ENCODE results near the gene DIO2. TPM values are rescaled to one million over a fixed set of nuclear protein-coding genes. Genes with fewer than 3 reads are reported as not detected.

DIO2 gene
- total and polyA plus RNA-seq, 9 of the 15 experiments (the other 6 are each of a cell fraction or from before 2014, with no cell fraction given): not detected

- no peaks in the 10 kb centered on the region for H3K27me3 ChIP-seq (ENCODE audit: control insufficient read depth in 2 of 2, insufficient read depth in 2 of 2, low read length in 2 of 2)
- no peak for ATAC-seq
- intact Hi-C loops (cut with micrococcal nuclease) (no loop called here), in situ Hi-C loops (cut with MboI) (no loop called here)
- no peaks in the 10 kb centered on the region for H3K4me1 ChIP-seq (replicated peaks in 1 of 2; ENCODE audit: control insufficient read depth in 2 of 2, insufficient read depth in 2 of 2, low read length in 2 of 2)
- no peaks in the 10 kb centered on the region for H3K79me2 ChIP-seq (ENCODE audit: control insufficient read depth, insufficient read depth, low read length)
- FAIRE-seq: no peak
- H4K20me1 ChIP-seq (replicated peaks; ENCODE audit: control insufficient read depth, insufficient read depth, low read length): no peaks in the 10 kb centered on the region
- ChIA-PET CTCF (ENCODE audit: low intra/inter-chr PET ratio) (no interaction called here), POLR2A (no interaction called here)
- no TSS peak for BruUV-seq (replicated peaks)
- no peaks in the 10 kb centered on the region for H3K9me1 ChIP-seq (ENCODE audit: control insufficient read depth, insufficient read depth, low read length)
- no peak overlapping the region for H3K4me3 ChIP-seq
- H3K4me2 ChIP-seq (ENCODE audit: insufficient read depth, low read length): no peak overlapping the region
- no peak overlapping the region for H2AFZ ChIP-seq (ENCODE audit: low read depth, low read length)
- no peak overlapping the region for H3K27ac ChIP-seq (ENCODE audit: extremely low read depth, low read depth, low read length)
- H3K9ac ChIP-seq (ENCODE audit: insufficient read depth in 1 of 2, low read depth in 2 of 2, low read length in 2 of 2): no peak overlapping the region
- DNase-seq (ENCODE audit: extremely low read depth in 1 of 4, low spot score in 3 of 4): no peak
- TF ChIP-seq PREB (CRISPR knock-in tag; IDR thresholded peaks at IDR 0.05) (no peak), ZNF77 (CRISPR knock-in tag; IDR thresholded peaks at IDR 0.05) (no peak), FOXK2 (conservative IDR thresholded peaks at IDR 0.05 in 1 of 2, IDR thresholded peaks at IDR 0.05 in 1 of 2; ENCODE audit: low read depth in 2 of 2) (no peak), MAX (CRISPR knock-in tag; IDR thresholded peaks at IDR 0.05) (no peak)
- TF ChIP-seq, protein P1, sequence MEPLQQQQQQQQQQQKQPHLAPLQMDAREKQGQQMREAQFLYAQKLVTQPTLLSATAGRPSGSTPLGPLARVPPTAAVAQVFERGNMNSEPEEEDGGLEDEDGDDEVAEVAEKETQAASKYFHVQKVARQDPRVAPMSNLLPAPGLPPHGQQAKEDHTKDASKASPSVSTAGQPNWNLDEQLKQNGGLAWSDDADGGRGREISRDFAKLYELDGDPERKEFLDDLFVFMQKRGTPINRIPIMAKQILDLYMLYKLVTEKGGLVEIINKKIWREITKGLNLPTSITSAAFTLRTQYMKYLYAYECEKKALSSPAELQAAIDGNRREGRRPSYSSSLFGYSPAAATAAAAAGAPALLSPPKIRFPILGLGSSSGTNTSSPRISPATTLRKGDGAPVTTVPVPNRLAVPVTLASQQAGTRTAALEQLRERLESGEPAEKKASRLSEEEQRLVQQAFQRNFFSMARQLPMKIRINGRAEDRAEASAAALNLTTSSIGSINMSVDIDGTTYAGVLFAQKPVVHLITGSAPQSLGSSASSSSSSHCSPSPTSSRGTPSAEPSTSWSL (CRISPR knock-in tag; IDR thresholded peaks at IDR 0.05; ENCODE audit: borderline replicate concordance): no peak
- no peaks in the 10 kb centered on the region for H3K9me3 ChIP-seq (replicated peaks; ENCODE audit: control insufficient read depth, insufficient read depth, low read depth, low read length)
- WGBS (ENCODE audit: insufficient coverage, low coverage, missing lambda C conversion rate): 1% methylated on average over 6 of the region's 9 CpGs
- no peaks in the 10 kb centered on the region for H3K36me3 ChIP-seq (ENCODE audit: control insufficient read depth, insufficient read depth, low read length)
These were observed 25.0 kb downstream of the DIO2 start for GRCh38 chr14:80186301-80186800.
